Activated CD4-positive, alpha-beta memory T cell treated with anti-CD3 and anti-CD28 coated beads for 36 hours (primary cell): ENCODE results near the gene PPIL1. TPM values are rescaled to one million over a fixed set of nuclear protein-coding genes. Genes with fewer than 3 reads are reported as not detected.
"Not testable (repeated sequence)": the region's sequence is repeated elsewhere in the genome, so short reads cannot be mapped to it uniquely, and the experiment has no call there.

Experiments used
- CTCF ChIA-PET: fragments of 350-600 bp; sonication (Branson Sonifier 250); formaldehyde crosslinking; loops from one replicate; lab custom pipeline; 2021; ENCODE audit warnings: antibody characterized with exemption, inconsistent platforms; lab: Charles Lee
- POLR2A ChIA-PET: fragments of 350-600 bp; sonication (Branson Sonifier 250); formaldehyde crosslinking; loops from one replicate; lab custom pipeline; 2021; ENCODE audit warnings: antibody characterized with exemption; lab: Charles Lee
- DNase-seq: peaks from one replicate; pipeline ENCODE4 v3.0.0-alpha.2; 2020
- H3K27ac Mint-ChIP-seq: one replicate; pipeline ENCODE4 v1.8.0; 2021; ENCODE audit warnings: mixed read lengths
- H3K27me3 Mint-ChIP-seq: one replicate; pipeline ENCODE4 v1.8.0; 2021; ENCODE audit warnings: mixed read lengths
- H3K36me3 Mint-ChIP-seq: one replicate; pipeline ENCODE4 v1.8.0; 2021; ENCODE audit warnings: mixed read lengths
- H3K4me1 Mint-ChIP-seq: one replicate; pipeline ENCODE4 v1.8.0; 2021; ENCODE audit warnings: low read depth, mixed read lengths
- H3K4me3 Mint-ChIP-seq: one replicate; pipeline ENCODE4 v1.8.0; 2021; ENCODE audit warnings: mild to moderate bottlenecking, mixed read lengths
- H3K9me3 Mint-ChIP-seq: one replicate; pipeline ENCODE4 v1.8.0; 2021; ENCODE audit warnings: mixed read lengths
- intact Hi-C: fragments of 100-400 bp; cut with micrococcal nuclease; formaldehyde crosslinking; loops from one replicate; pipeline ENCODE4 v1.15.1; 2023
- total RNA-seq, 2 experiments: library from RNA; stranded (reverse); gene quantifications; one replicate each; pipeline ENCODE4 v1.2.3, GENCODE V29; 2021

PPIL1 gene
- total RNA-seq, 2 experiments from 2014 or later: 38.5 to 40.6 TPM

DNA sequence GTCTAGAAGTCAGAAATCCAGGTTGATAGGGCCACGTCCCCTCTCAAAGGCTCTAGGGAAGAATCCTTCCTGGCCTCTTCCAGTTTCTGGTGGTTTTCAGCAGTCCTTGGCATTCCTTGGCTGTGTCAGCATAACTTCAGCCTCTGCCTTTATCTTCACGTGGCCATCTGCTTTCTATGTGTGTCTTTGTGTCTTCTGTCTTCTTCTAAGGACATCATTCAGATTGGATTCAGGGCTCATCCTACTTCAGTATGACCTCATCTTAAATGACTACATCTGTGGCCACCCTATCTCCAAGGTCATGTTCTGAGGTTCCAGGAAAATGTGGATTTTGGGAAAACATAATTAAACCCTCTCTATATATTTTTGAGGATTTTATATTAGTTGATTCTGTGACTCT is 34.1 kb upstream of the PPIL1 start:
- Mint-ChIP-seq H3K27ac (no peak overlapping the region), H3K4me1 (peaks cover 27% of the 10 kb centered on the region)

DNA sequence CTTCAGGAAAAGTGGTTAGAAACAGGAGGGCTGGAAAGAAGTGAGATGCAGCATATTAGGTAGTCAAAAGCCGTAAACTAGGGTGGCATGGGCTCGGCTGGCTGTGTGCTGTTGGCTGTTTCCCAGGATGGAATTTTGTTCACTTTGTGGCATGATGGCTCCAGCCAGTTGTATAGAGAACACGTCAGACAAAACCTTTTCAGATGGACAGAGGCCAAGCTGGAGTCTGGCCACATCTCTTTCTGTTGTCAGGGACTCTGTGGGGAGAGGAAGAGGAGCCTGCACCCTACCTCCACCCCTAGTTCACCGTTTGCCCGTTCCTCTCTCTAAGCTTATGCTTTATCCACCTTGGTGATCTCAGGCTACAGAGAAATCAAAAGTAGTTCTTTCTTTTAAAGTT is 33.2 kb upstream of the PPIL1 start:
- DNase-seq: no peak
- Mint-ChIP-seq H3K36me3 (peaks cover 25% of the 10 kb centered on the region), H3K4me1 (peaks cover 17% of the 10 kb centered on the region), H3K9me3 (no peaks in the 10 kb centered on the region), H3K27me3 (no peaks in the 10 kb centered on the region), H3K27ac (no peak overlapping the region), H3K4me3 (no peak overlapping the region)
- ChIA-PET POLR2A (no interaction called here), CTCF (interaction anchor here (2.6 kb wide), 1 partner anchor 111 kb away, joined by 16 read pairs; no protein-coding TSS in a partner anchor)
- intact Hi-C loops: no loop called here

More for the DNA sequence above, 34.1 kb upstream of the PPIL1 start:
- Mint-ChIP-seq H3K36me3 (peaks cover 22% of the 10 kb centered on the region), H3K4me3 (no peak overlapping the region), H3K9me3 (no peaks in the 10 kb centered on the region), H3K27me3 (no peaks in the 10 kb centered on the region)
- ChIA-PET POLR2A (no interaction called here), CTCF (interaction anchor here (0.9 kb wide), 1 partner anchor 109 kb away, joined by 4 read pairs; no protein-coding TSS in a partner anchor)
- DNase-seq: no peak
- intact Hi-C loops: no loop called here

DNA sequence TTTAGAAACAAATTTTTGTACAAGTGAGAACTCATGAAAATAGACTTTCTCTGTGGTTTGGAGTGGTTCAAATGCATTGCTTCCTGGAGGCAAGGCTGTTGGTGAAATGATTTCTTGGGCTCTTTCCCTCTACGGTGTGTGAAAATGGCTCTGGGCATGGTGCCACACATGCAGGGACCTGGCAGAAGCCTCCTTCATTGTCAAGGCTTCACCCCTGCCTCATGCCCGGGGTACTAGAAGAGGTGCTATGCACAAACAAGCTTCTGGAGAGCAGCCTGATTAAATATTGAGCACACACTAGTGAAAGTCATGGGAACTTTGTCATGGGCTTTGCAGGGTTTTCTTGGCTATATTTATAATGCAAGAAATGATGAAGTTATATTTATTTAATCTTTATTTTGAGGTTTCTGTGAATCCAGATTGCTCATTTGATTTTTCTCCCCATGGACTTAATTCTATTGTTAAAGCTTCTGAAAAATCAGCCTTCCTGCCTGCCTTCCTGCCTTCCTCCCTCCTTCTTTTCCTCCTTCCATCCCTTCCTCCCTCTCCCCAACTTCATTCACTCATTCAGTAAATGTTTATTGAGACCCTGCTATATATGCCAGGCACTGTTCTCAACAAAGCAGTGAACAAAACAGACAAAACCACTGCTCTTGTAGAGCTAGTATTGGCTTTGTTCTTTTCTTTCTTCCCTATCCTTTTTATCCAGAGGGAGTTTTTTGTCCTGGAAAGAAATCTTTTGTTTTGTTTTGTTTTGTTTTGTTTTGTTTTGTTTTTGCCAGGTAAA is 32.1 kb upstream of the PPIL1 start:
- intact Hi-C loops: no loop called here
- no peak for DNase-seq
- Mint-ChIP-seq H3K27me3 (no peaks in the 10 kb centered on the region), H3K27ac (no peak overlapping the region), H3K4me3 (no peak overlapping the region), H3K36me3 (peaks cover 34% of the 10 kb centered on the region), H3K4me1 (peaks cover 6% of the 10 kb centered on the region), H3K9me3 (no peaks in the 10 kb centered on the region)
- ChIA-PET CTCF (interaction anchor here (0.8 to 2.6 kb wide), 4 partner anchors 12 to 112 kb away, joined by 3 to 16 read pairs (median 3); partner anchors contain the start of gene MTCH1), POLR2A (no interaction called here)

DNA sequence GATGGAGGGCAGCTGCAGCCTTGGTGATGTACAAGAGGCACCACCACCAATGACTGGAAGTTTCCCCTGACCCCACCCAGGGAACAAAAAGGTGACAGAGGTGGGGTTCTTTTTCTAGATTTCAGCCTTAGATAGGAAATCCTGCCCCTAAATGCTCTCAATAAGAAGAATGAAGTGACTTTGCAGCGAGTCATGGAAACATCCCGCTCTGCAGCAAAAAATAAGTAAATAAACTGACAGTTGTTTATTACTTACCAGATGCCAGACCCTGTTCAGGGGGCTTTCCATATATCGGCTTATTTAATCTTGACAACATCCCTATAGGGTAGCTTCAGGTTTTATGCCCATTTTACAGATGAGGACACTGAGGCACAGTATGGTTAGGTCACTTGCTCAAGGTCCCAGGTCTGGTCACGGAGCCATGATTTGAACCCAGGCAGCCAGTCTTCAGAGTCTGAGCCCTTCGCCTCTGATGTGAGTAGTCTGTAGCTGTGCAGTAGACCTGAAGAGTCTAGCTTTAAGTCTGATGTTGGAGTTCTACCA is 30.3 kb upstream of the PPIL1 start:
- CTCF ChIA-PET: interaction anchor here (1.5 to 1.6 kb wide), 2 partner anchors 28 to 305 kb away, joined by 3 read pairs; no protein-coding TSS in a partner anchor
- no peak overlapping the region for H3K4me3 Mint-ChIP-seq
- DNase-seq: no peak
- intact Hi-C loops: no loop called here
- no peaks in the 10 kb centered on the region for H3K27me3 Mint-ChIP-seq
- no peaks in the 10 kb centered on the region for H3K9me3 Mint-ChIP-seq
- H3K36me3 Mint-ChIP-seq: peaks cover 34% of the 10 kb centered on the region
- POLR2A ChIA-PET: no interaction called here
- H3K4me1 Mint-ChIP-seq: peaks cover 2% of the 10 kb centered on the region
- no peak overlapping the region for H3K27ac Mint-ChIP-seq

DNA sequence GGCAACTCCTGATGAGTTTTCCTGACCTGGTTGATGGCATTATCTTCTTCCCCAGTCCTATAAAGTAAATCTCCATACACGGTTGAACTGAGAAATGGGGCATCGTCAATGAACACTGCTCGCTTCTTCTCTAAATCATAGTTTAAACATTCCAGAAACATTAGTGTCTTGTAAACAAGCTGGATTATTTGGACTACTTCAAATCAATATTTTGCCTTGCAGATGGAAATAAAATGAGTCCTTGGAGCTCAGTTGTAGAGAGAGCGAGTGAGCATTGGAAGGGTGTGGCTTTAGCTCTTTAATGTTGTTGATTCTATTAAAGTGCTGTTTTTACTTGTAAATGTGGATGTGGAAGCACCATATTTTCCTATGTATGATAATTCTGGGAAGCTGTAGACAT is 29.5 kb upstream of the PPIL1 start:
- DNase-seq: no peak
- Mint-ChIP-seq H3K36me3 (peaks cover 37% of the 10 kb centered on the region), H3K27ac (no peak overlapping the region), H3K4me3 (no peak overlapping the region), H3K4me1 (no peaks in the 10 kb centered on the region), H3K9me3 (no peaks in the 10 kb centered on the region), H3K27me3 (no peaks in the 10 kb centered on the region)
- intact Hi-C loops: no loop called here
- CTCF ChIA-PET: interaction anchor here (1.4 to 1.6 kb wide), 2 partner anchors 19 to 306 kb away, joined by 3 read pairs; no protein-coding TSS in a partner anchor
- POLR2A ChIA-PET: interaction anchor here (1.3 to 1.9 kb wide), 2 partner anchors 9 to 19 kb away, joined by 3 to 4 read pairs; partner anchors contain the start of gene C6orf89

DNA sequence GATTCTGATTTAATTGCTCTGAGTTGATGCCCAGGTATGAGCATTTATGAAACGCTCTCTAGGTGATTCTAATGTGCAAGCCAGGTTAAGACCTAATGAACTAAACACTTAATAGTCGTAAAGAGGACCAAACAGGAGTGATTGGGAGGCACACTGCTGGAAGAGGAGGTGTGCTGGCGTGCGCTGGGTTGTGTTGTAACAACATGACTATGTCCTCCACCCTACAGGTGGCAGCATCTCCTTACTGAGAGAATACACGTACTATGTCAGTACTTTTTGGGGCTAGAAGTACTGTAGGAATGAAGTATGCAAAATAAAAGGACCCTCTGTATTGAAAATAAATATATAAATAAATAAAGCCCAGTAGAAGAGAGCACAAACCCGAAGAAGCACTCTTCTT is 23.0 kb upstream of the PPIL1 start:
- no peak for DNase-seq
- POLR2A ChIA-PET: no interaction called here
- H3K36me3 Mint-ChIP-seq: peaks cover 19% of the 10 kb centered on the region

DNA sequence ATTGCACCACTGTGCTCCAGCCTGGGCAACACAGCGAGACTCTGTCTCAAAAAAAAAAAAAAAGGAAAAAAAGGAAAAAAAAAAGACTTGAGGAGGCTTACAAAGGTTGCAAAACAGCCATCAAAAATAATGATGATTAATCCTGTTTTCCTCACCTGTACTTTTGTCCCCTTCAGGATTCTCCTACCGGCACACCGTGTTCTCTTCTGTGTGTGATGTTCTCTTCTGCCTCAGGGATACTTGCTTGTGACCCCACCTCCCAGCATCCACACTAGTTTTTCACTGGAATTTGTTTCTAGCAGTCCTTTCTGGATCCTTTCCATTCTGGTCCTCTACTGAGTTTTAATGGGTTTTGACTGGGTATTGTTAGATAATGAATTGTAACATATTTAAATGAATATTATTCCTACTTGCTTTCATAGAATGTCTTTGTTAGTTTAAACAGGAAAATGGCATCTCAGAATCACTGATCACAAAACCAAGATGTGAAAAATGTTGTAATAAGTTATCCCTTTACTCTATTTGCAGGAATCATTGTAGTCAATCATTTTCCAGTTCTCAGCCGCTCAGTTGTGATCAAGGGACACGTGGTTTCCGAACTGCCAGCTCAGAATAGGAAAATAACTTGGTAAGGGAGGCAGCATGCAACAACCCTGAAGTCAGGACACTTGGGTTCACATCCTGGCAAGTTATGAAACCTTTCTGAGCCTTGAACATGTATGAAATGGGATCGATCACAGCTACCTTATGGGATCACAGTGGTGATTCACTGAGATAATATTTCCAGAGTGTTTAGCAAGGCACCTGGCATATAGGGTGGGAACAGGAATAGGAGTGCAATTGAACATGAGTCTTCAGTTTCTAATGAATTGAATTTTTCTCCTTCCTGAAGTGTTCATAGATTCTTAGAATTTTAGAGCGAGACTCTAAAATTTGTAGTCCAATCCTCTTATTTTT is 19.7 kb upstream of the PPIL1 start:
- intact Hi-C loops: no loop called here
- DNase-seq: no peak
- no peak overlapping the region for H3K4me3 Mint-ChIP-seq
- H3K9me3 Mint-ChIP-seq: no peaks in the 10 kb centered on the region
- CTCF ChIA-PET: interaction anchor here (0.7 to 2.7 kb wide), 4 partner anchors 9 to 123 kb away, joined by 3 to 11 read pairs (median 3); partner anchors contain the start of gene C6orf89
- peaks cover 18% of the 10 kb centered on the region for H3K4me1 Mint-ChIP-seq
- POLR2A ChIA-PET: interaction anchor here (1.0 kb wide), 1 partner anchor 9 kb away, joined by 4 read pairs; no protein-coding TSS in a partner anchor
- H3K27me3 Mint-ChIP-seq: no peaks in the 10 kb centered on the region
- peak overlapping the region; percentile 49 for H3K27ac Mint-ChIP-seq
- H3K36me3 Mint-ChIP-seq: peaks cover 10% of the 10 kb centered on the region

More for the DNA sequence above, 23.0 kb upstream of the PPIL1 start:
- CTCF ChIA-PET: interaction anchor here (2.3 kb wide), 1 partner anchor 120 kb away, joined by 19 read pairs; no protein-coding TSS in a partner anchor
- H3K9me3 Mint-ChIP-seq: no peaks in the 10 kb centered on the region
- H3K27ac Mint-ChIP-seq: no peak overlapping the region
- peaks cover 13% of the 10 kb centered on the region for H3K4me1 Mint-ChIP-seq
- intact Hi-C loops: no loop called here
- H3K27me3 Mint-ChIP-seq: no peaks in the 10 kb centered on the region
- H3K4me3 Mint-ChIP-seq: no peak overlapping the region

DNA sequence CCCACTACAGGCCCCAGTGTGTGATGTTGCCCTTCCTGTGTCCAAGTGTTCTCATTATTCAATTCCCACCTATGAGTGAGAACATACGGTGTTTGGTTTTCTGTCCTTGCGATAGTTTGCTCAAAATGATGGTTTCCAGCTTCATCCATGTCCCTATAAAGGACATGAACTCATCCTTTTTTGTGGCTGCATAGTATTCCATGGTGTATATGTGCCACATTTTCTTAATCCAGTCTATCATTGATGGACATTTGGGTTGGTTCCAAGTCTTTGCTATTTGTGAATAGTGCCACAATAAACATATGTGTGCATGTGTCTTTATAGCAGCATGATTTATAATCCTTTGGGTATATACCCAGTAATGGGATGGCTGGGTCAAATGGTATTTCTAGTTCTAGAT is 16.6 kb upstream of the PPIL1 start:
- POLR2A ChIA-PET: not testable (repeated sequence)

DNA sequence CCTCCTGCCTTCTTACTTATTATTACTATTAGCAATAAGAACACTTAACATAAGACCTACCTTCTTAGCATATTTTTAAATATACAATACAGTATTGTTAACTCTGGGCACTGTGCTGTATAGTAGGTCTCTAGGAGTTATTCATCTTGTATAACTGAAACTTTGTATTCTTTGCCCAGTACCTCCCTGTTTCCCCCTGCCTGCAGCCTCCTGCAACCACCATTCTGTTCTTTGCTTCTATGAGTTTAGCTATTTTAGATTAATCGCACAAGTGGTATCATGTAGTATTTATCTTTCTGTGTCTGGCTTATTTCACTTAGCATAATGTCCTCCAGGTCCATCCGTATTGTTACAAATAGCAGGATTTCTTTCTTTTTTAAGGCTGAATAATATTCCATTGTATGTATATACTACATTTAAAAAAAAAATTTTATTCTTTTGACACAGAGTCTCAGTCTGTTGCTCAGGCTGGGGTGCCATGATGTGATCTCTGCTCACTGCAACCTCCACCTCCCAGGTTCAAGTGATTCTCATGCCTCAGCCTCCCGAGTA is 15.6 kb upstream of the PPIL1 start:
- H3K36me3 Mint-ChIP-seq: peaks cover 3% of the 10 kb centered on the region
- intact Hi-C loops: no loop called here
- ChIA-PET POLR2A (interaction anchor here (0.6 kb wide), 1 partner anchor 13 kb away, joined by 3 read pairs; no protein-coding TSS in a partner anchor), CTCF (interaction anchor here (0.6 to 2.8 kb wide), 2 partner anchors 128 to 1183 kb away, joined by 3 to 23 read pairs; no protein-coding TSS in a partner anchor)
- no peak for DNase-seq
- no peaks in the 10 kb centered on the region for H3K27me3 Mint-ChIP-seq
- no peaks in the 10 kb centered on the region for H3K9me3 Mint-ChIP-seq
- H3K4me3 Mint-ChIP-seq: no peak overlapping the region
- peaks cover 43% of the 10 kb centered on the region for H3K4me1 Mint-ChIP-seq
- no peak overlapping the region for H3K27ac Mint-ChIP-seq

More for the DNA sequence above, 16.6 kb upstream of the PPIL1 start:
- DNase-seq, H3K36me3 Mint-ChIP-seq, H3K9me3 Mint-ChIP-seq, H3K4me3 Mint-ChIP-seq, H3K27me3 Mint-ChIP-seq, intact Hi-C loops, H3K27ac Mint-ChIP-seq: not testable (repeated sequence)
- CTCF ChIA-PET: interaction anchor here (0.9 to 1.5 kb wide), 2 partner anchors 127 to 131 kb away, joined by 3 to 4 read pairs; no protein-coding TSS in a partner anchor
- peaks cover 40% of the 10 kb centered on the region for H3K4me1 Mint-ChIP-seq

DNA sequence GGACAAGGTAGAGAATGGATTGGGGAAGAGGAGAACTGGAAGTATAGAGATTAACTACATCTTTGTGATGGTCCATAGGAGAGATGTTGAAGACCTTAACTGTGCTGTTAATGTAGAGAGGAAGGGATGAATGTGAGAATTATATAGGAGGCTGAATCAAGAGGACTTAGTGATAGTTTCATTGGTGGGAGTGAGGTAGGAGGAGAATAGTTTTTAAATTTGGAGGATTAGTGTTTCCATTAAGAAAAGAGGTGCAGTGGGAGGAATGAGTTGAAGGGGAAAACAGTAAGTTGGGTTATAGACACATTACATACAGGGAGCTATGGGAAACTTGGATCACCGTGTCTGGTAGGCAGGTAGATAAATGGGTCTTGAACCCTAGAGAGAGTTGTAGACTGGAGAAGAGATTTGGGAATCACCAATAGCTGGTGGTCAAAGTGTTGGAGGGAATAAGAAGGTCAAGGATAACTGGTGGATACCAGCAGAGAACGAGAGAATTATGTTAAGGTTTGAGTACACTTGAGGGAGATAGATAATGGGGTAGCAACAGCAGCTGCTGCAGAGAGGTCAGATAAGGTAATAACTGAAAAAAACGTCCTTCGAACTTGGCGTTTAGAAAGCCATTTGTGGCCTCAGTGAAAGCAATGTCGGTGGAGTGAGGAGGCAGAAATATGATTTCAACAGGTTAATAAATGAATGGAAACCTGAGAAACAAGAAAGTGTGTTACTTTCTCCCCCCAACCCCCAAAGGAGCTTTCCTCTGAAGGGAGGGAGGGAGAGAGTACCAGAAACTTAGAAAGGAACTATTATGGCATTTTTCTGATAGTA is 14.3 kb upstream of the PPIL1 start:
- CTCF ChIA-PET: interaction anchor here (0.7 to 2.8 kb wide), 5 partner anchors 15 to 274 kb away, joined by 3 to 23 read pairs (median 4); no protein-coding TSS in a partner anchor
- Mint-ChIP-seq H3K27me3 (no peaks in the 10 kb centered on the region), H3K27ac (no peak overlapping the region), H3K9me3 (no peaks in the 10 kb centered on the region), H3K4me1 (peaks cover 36% of the 10 kb centered on the region), H3K36me3 (peaks cover 1% of the 10 kb centered on the region), H3K4me3 (no peak overlapping the region)
- no peak for DNase-seq
- POLR2A ChIA-PET: interaction anchor here (0.6 to 1.3 kb wide), 3 partner anchors 23 to 268 kb away, joined by 3 to 5 read pairs (median 4); no protein-coding TSS in a partner anchor
- intact Hi-C loops: no loop called here
